HG02678 (cell line): ENCODE data around the gene SRD5A3.

Experiments used
- ATAC-seq: cut with Tn5 transposase; IDR thresholded peaks from one replicate; pipeline ENCODE4 v1.9.1; 2021; ENCODE audit warnings: mild to moderate bottlenecking, moderate library complexity; ENCODE audit not compliant: unreplicated experiment

SRD5A3 gene

GRCh38 chr4:55372259-55372658, 26.2 kb downstream of the SRD5A3 start:
- ATAC-seq: no peak

GRCh38 chr4:55373461-55373860, 27.4 kb downstream of the SRD5A3 start:
- ATAC-seq: no peak

GRCh38 chr4:55376698-55377097, 30.7 kb downstream of the SRD5A3 start:
- ATAC-seq: no peak

GRCh38 chr4:55378617-55379467, 32.8 kb downstream of the SRD5A3 start:
- ATAC-seq: no peak

GRCh38 chr4:55380576-55380975, 34.5 kb downstream of the SRD5A3 start:
- ATAC-seq: no peak

GRCh38 chr4:55381502-55381901, 35.5 kb downstream of the SRD5A3 start:
- no peak for ATAC-seq

- ATAC-seq: no peak
Measured at GRCh38 chr4:55382488-55383003, 36.5 kb downstream of the SRD5A3 start.

GRCh38 chr4:55385201-55385649, 39.2 kb downstream of the SRD5A3 start:
- ATAC-seq: no peak

GRCh38 chr4:55386073-55386472, 40.0 kb downstream of the SRD5A3 start:
- ATAC-seq: peak; percentile 74

- ATAC-seq: no peak
Measured at GRCh38 chr4:55386840-55387239, 40.8 kb downstream of the SRD5A3 start.

- no peak for ATAC-seq
Measured at GRCh38 chr4:55393461-55394320, 47.6 kb downstream of the SRD5A3 start.

- ATAC-seq: peak; percentile 0
Measured at GRCh38 chr4:55395218-55395528, 49.1 kb downstream of the SRD5A3 start.

GRCh38 chr4:55395529-55396307, 49.7 kb downstream of the SRD5A3 start, which contains the start of gene TMEM165:
TSS of gene TMEM165 (plus strand) at chr4:55395957. CDS start at chr4:55396190, 233 bp downstream.
- ATAC-seq: peak; percentile 95

- peak; percentile 24 for ATAC-seq
Measured at GRCh38 chr4:55396308-55397125, 50.5 kb downstream of the SRD5A3 start.

- no peak for ATAC-seq
Measured at GRCh38 chr4:55397126-55397436, 51.0 kb downstream of the SRD5A3 start.

GRCh38 chr4:55397520-55398321, 51.7 kb downstream of the SRD5A3 start:
- no peak for ATAC-seq

GRCh38 chr4:55398461-55398860, 52.4 kb downstream of the SRD5A3 start:
- no peak for ATAC-seq

GRCh38 chr4:55398966-55399365, 52.9 kb downstream of the SRD5A3 start:
- ATAC-seq: no peak

GRCh38 chr4:55399581-55399980, 53.5 kb downstream of the SRD5A3 start:
- ATAC-seq: no peak
